ENCODE data around the gene APLP2. TPM values are rescaled to one million over a fixed set of nuclear protein-coding genes. Genes with fewer than 3 reads are reported as not detected.

APLP2 gene
- total RNA-seq, 1 donor from 2014 or later, result 548 TPM

DNA sequence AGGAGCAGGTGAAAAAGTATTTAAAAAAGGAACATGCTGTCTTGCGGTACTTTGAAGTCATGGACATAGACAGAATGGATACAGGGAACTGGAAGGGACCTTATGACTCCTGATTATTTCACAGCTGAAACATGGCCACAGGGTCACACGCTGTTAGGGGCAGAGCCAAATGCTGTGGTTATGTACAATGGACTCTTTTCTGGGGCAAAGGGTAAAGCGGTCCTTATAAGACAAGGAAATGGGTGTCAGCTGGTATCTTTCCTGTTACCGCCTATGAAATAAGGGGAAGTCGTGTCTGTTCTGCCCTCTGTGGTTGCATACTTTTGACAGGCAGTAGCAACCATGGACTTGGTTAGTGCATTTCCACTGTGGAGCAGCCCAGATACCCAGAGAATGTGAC is 77.1 kb downstream of the APLP2 start:
- no peak for DNase-seq (ENCODE audit: low read depth)
- no peak overlapping the region for H3K4me3 ChIP-seq (ENCODE audit: low read depth, low read length)
- TF ChIP-seq, protein P1, sequence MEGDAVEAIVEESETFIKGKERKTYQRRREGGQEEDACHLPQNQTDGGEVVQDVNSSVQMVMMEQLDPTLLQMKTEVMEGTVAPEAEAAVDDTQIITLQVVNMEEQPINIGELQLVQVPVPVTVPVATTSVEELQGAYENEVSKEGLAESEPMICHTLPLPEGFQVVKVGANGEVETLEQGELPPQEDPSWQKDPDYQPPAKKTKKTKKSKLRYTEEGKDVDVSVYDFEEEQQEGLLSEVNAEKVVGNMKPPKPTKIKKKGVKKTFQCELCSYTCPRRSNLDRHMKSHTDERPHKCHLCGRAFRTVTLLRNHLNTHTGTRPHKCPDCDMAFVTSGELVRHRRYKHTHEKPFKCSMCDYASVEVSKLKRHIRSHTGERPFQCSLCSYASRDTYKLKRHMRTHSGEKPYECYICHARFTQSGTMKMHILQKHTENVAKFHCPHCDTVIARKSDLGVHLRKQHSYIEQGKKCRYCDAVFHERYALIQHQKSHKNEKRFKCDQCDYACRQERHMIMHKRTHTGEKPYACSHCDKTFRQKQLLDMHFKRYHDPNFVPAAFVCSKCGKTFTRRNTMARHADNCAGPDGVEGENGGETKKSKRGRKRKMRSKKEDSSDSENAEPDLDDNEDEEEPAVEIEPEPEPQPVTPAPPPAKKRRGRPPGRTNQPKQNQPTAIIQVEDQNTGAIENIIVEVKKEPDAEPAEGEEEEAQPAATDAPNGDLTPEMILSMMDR (conservative IDR thresholded peaks at IDR 0.05; ENCODE audit: low read depth, low read length), result no peak

DNA sequence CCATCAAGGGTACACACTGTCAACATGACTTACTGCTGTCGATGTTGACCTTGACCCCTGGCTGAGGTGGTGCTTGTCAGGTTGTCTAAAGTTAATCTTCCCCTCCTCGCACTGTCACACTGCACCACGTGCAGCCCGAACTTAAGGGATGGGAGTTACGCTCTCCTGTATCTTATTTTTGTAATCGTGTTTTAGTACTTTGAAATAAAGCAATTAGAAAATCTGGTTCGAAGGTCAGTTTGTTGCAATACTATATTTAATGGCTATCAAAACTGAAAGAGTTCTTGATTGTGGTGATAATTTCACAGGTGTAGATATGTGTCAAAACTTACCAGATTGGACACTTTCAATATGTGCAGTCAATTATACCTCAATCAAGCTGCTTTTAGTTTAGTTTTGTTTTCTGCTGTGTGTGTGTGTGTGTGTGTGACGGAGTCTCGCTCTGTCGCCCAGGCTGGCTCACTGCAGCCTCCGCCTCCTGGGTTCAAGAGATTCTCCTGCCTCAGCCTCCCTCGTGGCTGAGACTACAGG is 79.2 kb downstream of the APLP2 start:
- TF ChIP-seq, protein P1 (conservative IDR thresholded peaks at IDR 0.05; ENCODE audit: low read depth, low read length), result no peak
- DNase-seq (ENCODE audit: low read depth), result no peak
- H3K4me3 ChIP-seq (ENCODE audit: low read depth, low read length), result no peak overlapping the region

DNA sequence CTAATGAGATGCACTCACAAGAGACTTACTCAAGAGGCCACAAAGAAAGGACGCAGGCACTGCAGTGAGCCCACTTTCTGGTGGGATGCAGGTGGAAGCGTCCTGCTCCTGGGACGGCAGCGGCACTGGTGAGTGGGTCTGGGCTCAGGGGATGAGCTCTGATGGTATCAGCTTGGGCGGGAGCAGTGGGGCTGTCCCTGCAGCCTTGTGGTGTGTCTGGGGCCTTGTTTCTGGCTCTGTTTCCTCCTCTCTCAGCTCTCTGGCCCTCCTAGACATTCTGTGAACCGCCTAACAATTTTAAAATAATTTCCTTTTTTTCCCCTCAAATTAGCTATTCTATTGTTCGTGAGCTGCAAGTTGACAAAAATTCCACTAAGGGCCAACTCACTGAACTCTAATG is 81.1 kb downstream of the APLP2 start:
- TF ChIP-seq, protein P1 (conservative IDR thresholded peaks at IDR 0.05; ENCODE audit: low read depth, low read length), result no peak
- DNase-seq (ENCODE audit: low read depth), result no peak
- no peak overlapping the region for H3K4me3 ChIP-seq (ENCODE audit: low read depth, low read length)

DNA sequence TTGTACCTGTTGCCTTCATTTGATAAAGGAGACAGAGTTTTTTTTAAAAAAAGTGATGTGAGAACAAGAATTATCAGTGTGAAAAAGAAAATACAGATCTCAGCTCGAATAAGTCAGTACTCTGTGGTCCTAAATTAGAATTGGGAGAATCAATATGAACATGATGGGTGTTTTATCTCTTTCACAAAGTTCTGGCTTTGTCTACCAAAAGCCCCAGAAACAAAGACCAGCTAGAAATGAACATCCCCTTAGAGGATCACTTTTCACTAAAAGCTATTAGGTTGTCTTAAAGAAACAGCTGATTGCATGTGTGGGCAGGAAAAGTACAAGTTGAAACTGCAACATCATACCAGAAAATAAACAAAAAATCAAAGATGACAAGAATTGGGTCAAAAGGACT is 81.5 kb downstream of the APLP2 start:
- TF ChIP-seq, protein P1 (conservative IDR thresholded peaks at IDR 0.05; ENCODE audit: low read depth, low read length), result no peak
- H3K4me3 ChIP-seq (ENCODE audit: low read depth, low read length), result no peak overlapping the region
- no peak for DNase-seq (ENCODE audit: low read depth)

DNA sequence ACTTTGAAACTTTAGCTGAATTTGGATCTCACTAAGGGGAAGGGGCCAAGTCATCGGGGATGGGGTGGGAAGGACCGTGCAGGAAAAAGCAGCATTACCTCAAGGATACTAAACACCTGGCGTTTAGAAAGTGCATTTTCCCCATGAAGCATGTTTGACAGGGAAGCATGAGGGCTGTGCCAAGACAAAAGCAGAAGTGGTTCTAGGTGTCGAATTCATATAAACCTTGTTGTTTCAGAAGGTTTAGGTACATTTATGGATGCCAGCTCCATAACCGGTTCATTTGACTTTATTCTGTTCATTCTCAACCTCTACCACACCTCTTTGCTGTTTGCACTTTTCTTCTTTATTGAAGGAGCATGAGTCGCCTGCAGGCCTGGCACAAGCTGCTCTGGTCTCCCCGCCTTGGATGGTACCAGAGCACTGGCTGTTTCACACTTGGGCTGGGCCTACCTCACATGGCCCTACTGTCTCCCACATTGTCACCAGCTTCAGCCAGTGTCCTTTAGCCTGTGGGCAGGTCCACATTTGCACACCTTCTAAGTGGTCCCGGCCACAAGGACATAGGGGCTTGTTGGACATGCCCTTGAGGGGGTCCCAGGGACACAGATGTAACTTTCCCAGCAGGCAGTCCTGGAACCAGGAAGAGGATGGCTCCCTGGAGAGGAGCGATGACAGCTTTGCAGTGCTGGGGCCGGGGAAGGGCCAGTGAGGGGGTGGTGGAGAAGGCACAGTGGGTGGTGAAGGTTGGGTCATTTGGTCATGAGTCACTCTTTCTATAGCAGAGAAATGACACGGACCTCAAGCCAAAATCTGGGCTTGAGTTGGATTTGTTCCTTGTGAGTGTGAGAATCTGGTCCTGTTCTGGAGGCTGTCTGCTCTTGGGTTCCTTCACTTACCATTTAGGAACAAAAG is 86.7 kb downstream of the APLP2 start:
- H3K4me3 ChIP-seq (ENCODE audit: low read depth, low read length), result no peak overlapping the region
- DNase-seq (ENCODE audit: low read depth), result no peak

DNA sequence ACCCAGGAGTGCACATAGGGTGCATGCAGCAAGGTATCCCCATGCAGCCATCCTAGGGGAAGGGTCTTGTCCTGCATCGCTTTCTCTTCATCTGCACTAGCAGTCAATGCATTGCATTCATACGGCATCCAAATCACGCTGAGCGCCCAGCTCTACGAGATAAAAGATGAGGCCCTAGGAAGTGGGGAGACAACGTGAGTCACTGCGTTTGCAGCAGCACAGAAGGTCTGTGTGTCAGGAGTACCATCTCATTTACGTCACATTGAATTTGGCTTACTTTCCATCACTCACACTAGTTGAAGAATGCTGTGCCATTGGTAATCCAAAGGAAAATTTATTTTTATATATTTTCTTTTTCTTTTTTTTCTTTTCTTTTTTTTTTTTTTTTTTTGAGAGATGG is 87.4 kb downstream of the APLP2 start:
- H3K4me3 ChIP-seq (ENCODE audit: low read depth, low read length), result no peak overlapping the region
- DNase-seq (ENCODE audit: low read depth), result no peak
- TF ChIP-seq, protein P1 (conservative IDR thresholded peaks at IDR 0.05; ENCODE audit: low read depth, low read length), result no peak

More for the DNA sequence above, 86.7 kb downstream of the APLP2 start:
- TF ChIP-seq, protein P1 (conservative IDR thresholded peaks at IDR 0.05; ENCODE audit: low read depth, low read length), result no peak

Data from epithelial cell of proximal tubule (primary cell).